ENCODE measurements around the gene GABARAPL2. TPM values are rescaled to one million over a fixed set of nuclear protein-coding genes. Genes with fewer than 3 reads are reported as not detected.
"Not testable (repeated sequence)": the region's sequence is repeated elsewhere in the genome, so short reads cannot be mapped to it uniquely, and the experiment has no call there.

The GABARAPL2 gene
- polyA plus RNA-seq, 1 donor from 2014 or later = 307 TPM

GRCh38 chr16:75541236-75541635, 24.9 kb upstream of the GABARAPL2 start:
- Mint-ChIP-seq H3K4me3 (no peak overlapping the region), H3K27me3 (no peaks in the 10 kb centered on the region), H3K9me3 (no peaks in the 10 kb centered on the region), H3K27ac (no peak overlapping the region), H3K4me1 (no peaks in the 10 kb centered on the region), H3K36me3 (peaks cover 3% of the 10 kb centered on the region)

- not testable (repeated sequence) for H3K27ac Mint-ChIP-seq, H3K4me1 Mint-ChIP-seq, H3K9me3 Mint-ChIP-seq, H3K4me3 Mint-ChIP-seq, H3K27me3 Mint-ChIP-seq, H3K36me3 Mint-ChIP-seq
Measured at GRCh38 chr16:75542462-75542861, 23.7 kb upstream of the GABARAPL2 start.

- not testable (repeated sequence) for H3K36me3 Mint-ChIP-seq, H3K9me3 Mint-ChIP-seq, H3K27me3 Mint-ChIP-seq, H3K4me3 Mint-ChIP-seq, H3K27ac Mint-ChIP-seq, H3K4me1 Mint-ChIP-seq
Measured at GRCh38 chr16:75545879-75546278, 20.3 kb upstream of the GABARAPL2 start.

GRCh38 chr16:75546293-75546692, 19.9 kb upstream of the GABARAPL2 start:
- peaks cover 0 to 7% (median 6%) of the 10 kb centered on the region in 3 donors for H3K4me1 Mint-ChIP-seq
- no peaks in the 10 kb centered on the region for H3K27me3 Mint-ChIP-seq
- H3K9me3 Mint-ChIP-seq = no peaks in the 10 kb centered on the region
- no peak overlapping the region for H3K27ac Mint-ChIP-seq
- H3K4me3 Mint-ChIP-seq = no peak overlapping the region
- peaks cover 5% of the 10 kb centered on the region for H3K36me3 Mint-ChIP-seq

- not testable (repeated sequence) for H3K36me3 Mint-ChIP-seq, H3K9me3 Mint-ChIP-seq, H3K4me3 Mint-ChIP-seq, H3K27ac Mint-ChIP-seq, H3K4me1 Mint-ChIP-seq, H3K27me3 Mint-ChIP-seq
Measured at GRCh38 chr16:75548456-75548855, 17.7 kb upstream of the GABARAPL2 start.

- H3K27me3 Mint-ChIP-seq = no peaks in the 10 kb centered on the region
- peaks cover 3% of the 10 kb centered on the region for H3K36me3 Mint-ChIP-seq
- no peak overlapping the region for H3K4me3 Mint-ChIP-seq
- H3K9me3 Mint-ChIP-seq = no peaks in the 10 kb centered on the region
- peaks cover 5 to 9% (median 9%) of the 10 kb centered on the region in 3 donors for H3K4me1 Mint-ChIP-seq
- H3K27ac Mint-ChIP-seq = no peak overlapping the region
Measured at GRCh38 chr16:75550211-75550662, 15.9 kb upstream of the GABARAPL2 start.

GRCh38 chr16:75552951-75553350, 13.2 kb upstream of the GABARAPL2 start:
- Mint-ChIP-seq H3K27ac (peak overlapping the region in 2 of 3 donors; percentile 26 to 73), H3K4me1 (peaks cover 12 to 14% (median 13%) of the 10 kb centered on the region in 3 donors), H3K4me3 (no peak overlapping the region)

GRCh38 chr16:75555213-75555706, 10.9 kb upstream of the GABARAPL2 start:
- Mint-ChIP-seq H3K27ac (peak overlapping the region; percentile 71 to 95 (median 88)), H3K4me3 (peak overlapping the region; percentile 85 to 98 (median 90)), H3K4me1 (peaks cover 6 to 14% (median 7%) of the 10 kb centered on the region in 3 donors), H3K27me3 (no peaks in the 10 kb centered on the region), H3K9me3 (no peaks in the 10 kb centered on the region), H3K36me3 (peaks cover 2% of the 10 kb centered on the region)

More at GRCh38 chr16:75552951-75553350, 13.2 kb upstream of the GABARAPL2 start:
- H3K9me3 Mint-ChIP-seq = no peaks in the 10 kb centered on the region
- no peaks in the 10 kb centered on the region for H3K27me3 Mint-ChIP-seq
- H3K36me3 Mint-ChIP-seq = peaks cover under 1% of the 10 kb centered on the region

GRCh38 chr16:75555707-75556430, 10.3 kb upstream of the GABARAPL2 start, which contains the start of gene TMEM231:
Gene TMEM231 (minus strand): TSS chr16:75556252. CDS start chr16:75556209, 43 bp downstream.
- Mint-ChIP-seq H3K27ac (peak within 1 kb of the TSS; percentile 71 to 96 (median 88)), H3K36me3 (peaks cover 2% of the 10 kb centered on the region), H3K27me3 (no peaks in the 10 kb centered on the region), H3K4me3 (peak within 1 kb of the TSS; percentile 85 to 98 (median 90)), H3K4me1 (peaks cover 6 to 14% (median 6%) of the 10 kb centered on the region in 3 donors), H3K9me3 (no peaks in the 10 kb centered on the region)

- Mint-ChIP-seq H3K4me3 (peak overlapping the region; percentile 85 to 98 (median 90)), H3K4me1 (peaks cover 6 to 14% (median 6%) of the 10 kb centered on the region in 3 donors), H3K27me3 (no peaks in the 10 kb centered on the region), H3K36me3 (peaks cover 2% of the 10 kb centered on the region), H3K9me3 (no peaks in the 10 kb centered on the region), H3K27ac (peak overlapping the region; percentile 71 to 96 (median 88))
Measured at GRCh38 chr16:75556431-75556950, 9.7 kb upstream of the GABARAPL2 start.

- Mint-ChIP-seq H3K9me3 (no peaks in the 10 kb centered on the region), H3K4me3 (peak overlapping the region in 1 of 4 donors; percentile 3), H3K27me3 (no peaks in the 10 kb centered on the region), H3K4me1 (peaks cover 4 to 10% (median 6%) of the 10 kb centered on the region in 3 donors), H3K27ac (no peak overlapping the region), H3K36me3 (peaks cover 2% of the 10 kb centered on the region)
Measured at GRCh38 chr16:75558846-75559401, 7.3 kb upstream of the GABARAPL2 start.

GRCh38 chr16:75559564-75560372, 6.4 kb upstream of the GABARAPL2 start:
- Mint-ChIP-seq H3K27ac (no peak overlapping the region), H3K9me3 (no peaks in the 10 kb centered on the region), H3K27me3 (no peaks in the 10 kb centered on the region), H3K4me3 (no peak overlapping the region), H3K36me3 (peaks cover 2% of the 10 kb centered on the region), H3K4me1 (peaks cover 3 to 10% (median 7%) of the 10 kb centered on the region in 3 donors)

- Mint-ChIP-seq H3K27ac (peak overlapping the region; percentile 87 to 99 (median 99)), H3K36me3 (peaks cover 2% of the 10 kb centered on the region), H3K4me1 (peaks cover 5 to 35% (median 9%) of the 10 kb centered on the region in 3 donors), H3K27me3 (no peaks in the 10 kb centered on the region), H3K4me3 (peak overlapping the region; percentile 85 to 99 (median 97)), H3K9me3 (no peaks in the 10 kb centered on the region)
Measured at GRCh38 chr16:75565640-75566039, 539 bp upstream of the GABARAPL2 start.

- H3K4me3 Mint-ChIP-seq = peak overlapping the region; percentile 85 to 99 (median 97)
- H3K4me1 Mint-ChIP-seq = peaks cover 12 to 41% (median 17%) of the 10 kb centered on the region in 3 donors
- no peaks in the 10 kb centered on the region for H3K27me3 Mint-ChIP-seq
- H3K9me3 Mint-ChIP-seq = no peaks in the 10 kb centered on the region
- H3K27ac Mint-ChIP-seq = peak overlapping the region; percentile 67 to 99 (median 87)
- H3K36me3 Mint-ChIP-seq = peaks cover 2% of the 10 kb centered on the region
Measured at GRCh38 chr16:75566758-75567255, 628 bp downstream of the GABARAPL2 start.

Measured in IgD-negative memory B cell (primary cell).